HT1080 (cell line): ENCODE measurements around the gene RIOK3. TPM values are rescaled to one million over a fixed set of nuclear protein-coding genes. Genes with fewer than 3 reads are reported as not detected.
A peak's percentile ranks its signal among the peaks of the same experiment; 100 is the strongest.
"Not testable (repeated sequence)": the region's sequence is repeated elsewhere in the genome, so short reads cannot be mapped to it uniquely, and the experiment has no call there.

Experiments
- DNase-seq: peaks from one replicate; pipeline ENCODE4 v3.0.0-alpha.2; 2015; ENCODE audit warnings: low read depth
- total RNA-seq: library from RNA; depleted of rRNA; stranded (reverse); fragments of >200 nt; shearing (Covaris generic); gene quantifications from 2 replicates; pipeline ENCODE4 v1.2.3, GENCODE V29; 2014

Gene RIOK3
- total RNA-seq, 1 experiment from 2014 or later, result 25.5 TPM

GRCh38 chr18:23451011-23451410 is 2.1 kb upstream of the RIOK3 start:
- no peak for DNase-seq

GRCh38 chr18:23451491-23451890 is 1.6 kb upstream of the RIOK3 start:
- no peak for DNase-seq

- no peak for DNase-seq
Observed at GRCh38 chr18:23452347-23452727, 750 bp upstream of the RIOK3 start.

DNA sequence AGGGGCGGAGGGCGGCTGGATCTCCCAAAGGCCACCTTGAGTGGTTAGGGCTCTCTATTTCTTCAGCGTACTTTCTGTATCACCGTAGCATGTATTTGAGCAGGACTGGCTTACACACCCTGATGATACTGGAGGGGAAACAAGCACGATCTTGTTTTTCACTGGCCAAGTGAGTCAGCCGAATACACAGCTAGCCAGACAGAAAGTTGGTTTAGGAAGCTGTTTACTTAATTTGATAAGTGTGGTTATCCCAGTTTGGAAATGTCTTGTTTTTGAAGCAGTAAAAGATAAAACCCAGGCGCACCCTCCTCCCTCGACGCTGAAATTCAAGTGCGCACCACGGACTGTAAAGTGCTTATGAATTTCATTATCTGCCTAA is 582 bp downstream of the RIOK3 start:
- peak; percentile 17 for DNase-seq

- DNase-seq, result no peak
Observed at GRCh38 chr18:23456835-23457234, 3.7 kb downstream of the RIOK3 start.

GRCh38 chr18:23458830-23459529 is 5.9 kb downstream of the RIOK3 start:
- DNase-seq, result no peak

DNA sequence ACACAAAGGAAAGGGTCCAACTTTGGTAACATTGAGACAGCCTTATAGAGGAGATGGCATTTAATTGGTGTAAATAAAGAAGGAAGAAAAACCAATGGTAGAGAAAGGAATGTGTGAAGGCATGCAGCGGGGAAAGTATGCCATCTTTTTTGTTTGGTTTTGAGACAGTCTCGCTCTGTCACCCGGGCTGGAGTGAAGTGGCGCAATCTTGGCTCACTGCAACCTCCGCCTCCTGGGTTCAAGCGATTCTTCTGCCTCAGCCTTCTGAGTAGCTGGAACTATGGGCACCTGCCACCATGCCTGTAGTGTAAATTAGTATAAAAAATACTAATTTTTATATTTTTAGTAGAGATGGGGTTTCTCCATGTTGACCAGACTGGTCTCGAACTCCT is 6.4 kb downstream of the RIOK3 start:
- DNase-seq, result no peak

GRCh38 chr18:23460285-23461273 is 7.5 kb downstream of the RIOK3 start:
- DNase-seq, result no peak

GRCh38 chr18:23462876-23463275 is 9.8 kb downstream of the RIOK3 start:
- no peak for DNase-seq

DNA sequence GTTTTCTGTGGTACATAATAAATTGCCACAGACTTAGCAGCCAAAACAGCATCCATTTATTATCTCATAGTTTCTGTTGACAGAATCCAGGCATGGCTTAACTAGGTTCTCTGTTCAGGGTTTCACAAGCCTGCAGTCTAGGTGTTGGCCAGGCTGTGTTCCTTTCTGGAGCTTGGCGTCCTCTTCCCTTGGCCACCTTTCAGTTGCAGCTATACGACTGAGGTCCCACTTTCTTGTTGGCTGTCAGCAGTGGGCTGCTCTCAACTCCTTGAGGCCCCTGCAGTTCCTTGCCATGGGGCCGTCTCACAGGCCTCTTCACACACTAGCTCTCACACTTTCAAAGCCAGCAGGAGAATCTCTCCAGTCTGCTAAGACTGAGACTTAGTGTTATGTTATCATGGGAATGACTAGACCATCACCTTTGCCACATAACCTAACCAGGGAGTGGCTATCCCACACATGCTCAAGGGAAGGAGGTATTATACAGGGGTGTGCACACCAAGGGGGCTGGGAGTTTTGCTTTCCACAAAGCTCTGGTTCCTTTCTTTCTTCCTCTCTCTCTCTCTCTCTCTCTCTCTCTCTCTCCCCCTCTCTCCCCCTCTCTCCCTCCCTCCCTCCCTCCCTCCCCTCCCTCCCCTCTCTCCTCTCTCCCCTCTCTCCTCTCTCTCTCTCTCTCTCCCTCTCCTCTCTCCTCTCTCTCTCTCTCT is 15.8 kb downstream of the RIOK3 start:
- no peak for DNase-seq

DNA sequence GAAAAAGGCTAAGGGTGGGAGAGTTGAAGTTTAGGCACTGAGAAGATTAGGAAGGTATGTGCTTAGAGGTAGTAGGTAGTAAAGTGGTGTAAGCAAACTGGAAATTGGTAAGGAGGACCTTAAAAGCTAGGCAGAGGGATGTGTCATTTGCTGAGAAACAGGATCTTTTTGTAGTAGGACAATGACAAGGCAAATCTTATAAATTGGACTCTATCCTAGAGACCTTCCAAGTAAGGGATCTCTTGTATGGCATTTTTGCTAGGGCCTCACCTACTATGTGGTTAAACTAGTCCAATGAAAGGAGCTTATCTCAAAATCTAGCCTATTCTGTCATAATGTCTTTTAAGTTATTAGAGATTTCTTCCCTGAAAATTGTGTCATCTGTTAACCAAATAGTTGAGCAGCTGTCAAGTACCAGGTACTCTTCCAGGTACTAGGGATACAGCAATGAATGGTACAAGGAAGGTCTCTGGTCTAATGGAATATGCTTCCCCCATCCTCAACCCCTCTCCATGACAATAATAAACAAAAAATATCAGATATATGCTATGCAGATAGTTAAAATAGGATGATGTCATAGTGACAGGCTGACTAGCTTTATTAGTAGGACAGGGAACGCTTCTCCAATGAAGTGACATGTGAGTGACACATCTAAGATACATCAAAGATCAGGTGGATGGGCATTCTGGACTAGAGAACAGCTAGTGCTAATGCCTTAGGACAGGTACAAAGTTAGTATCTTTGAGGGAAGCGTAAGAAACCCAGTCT is 17.7 kb downstream of the RIOK3 start:
- DNase-seq, result no peak

DNA sequence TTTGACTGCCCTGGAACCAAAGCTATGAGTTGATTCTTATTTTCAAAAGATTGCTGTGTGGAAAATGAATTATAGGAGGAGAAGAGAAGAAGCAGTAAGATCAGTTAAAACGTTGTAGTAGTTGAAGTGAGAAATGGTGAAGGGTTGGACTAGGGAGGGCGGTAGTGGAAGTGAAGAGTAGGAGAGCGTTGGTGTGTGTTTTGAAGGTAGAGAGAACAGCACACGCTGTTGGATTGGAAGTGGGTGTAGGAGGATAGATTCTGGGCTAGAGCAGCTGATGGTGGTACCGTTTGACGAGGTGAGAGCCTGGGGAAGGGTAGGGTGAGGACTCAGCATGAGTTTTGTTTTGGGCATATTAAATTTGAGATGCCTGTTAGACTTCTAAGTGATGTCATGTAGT is 18.4 kb downstream of the RIOK3 start:
- DNase-seq, result no peak

DNA sequence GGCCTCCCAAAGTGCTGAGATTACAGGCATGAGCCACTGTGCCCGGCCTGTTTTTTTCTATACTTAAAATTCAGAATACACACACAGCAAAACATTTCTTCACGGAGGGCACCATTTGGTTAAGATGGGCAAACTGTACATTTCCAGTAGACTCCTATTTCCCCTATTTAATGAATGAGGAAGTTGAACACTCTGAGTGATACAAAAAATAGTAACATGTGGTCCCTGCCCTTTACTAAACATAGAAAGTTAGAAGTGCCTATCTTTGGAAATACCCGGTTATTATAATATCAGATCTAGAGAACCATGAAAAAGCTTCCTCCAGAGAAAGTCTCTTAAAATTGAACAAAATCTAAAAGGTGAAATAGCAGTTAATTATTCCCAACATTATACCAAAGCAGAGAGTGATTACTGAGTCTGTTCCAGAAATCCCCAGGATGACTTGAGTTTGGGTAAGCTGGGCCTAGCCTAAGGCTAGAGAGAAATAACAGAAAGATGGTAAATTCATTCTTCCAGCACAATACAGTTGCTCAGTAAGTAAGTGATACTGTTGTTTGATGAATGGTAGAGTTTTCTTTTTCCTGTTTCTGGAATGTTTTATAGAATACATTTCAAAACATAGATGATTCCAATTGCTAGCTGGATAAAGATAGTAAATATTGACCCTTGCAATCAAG is 26.9 kb downstream of the RIOK3 start:
- DNase-seq, result no peak

DNA sequence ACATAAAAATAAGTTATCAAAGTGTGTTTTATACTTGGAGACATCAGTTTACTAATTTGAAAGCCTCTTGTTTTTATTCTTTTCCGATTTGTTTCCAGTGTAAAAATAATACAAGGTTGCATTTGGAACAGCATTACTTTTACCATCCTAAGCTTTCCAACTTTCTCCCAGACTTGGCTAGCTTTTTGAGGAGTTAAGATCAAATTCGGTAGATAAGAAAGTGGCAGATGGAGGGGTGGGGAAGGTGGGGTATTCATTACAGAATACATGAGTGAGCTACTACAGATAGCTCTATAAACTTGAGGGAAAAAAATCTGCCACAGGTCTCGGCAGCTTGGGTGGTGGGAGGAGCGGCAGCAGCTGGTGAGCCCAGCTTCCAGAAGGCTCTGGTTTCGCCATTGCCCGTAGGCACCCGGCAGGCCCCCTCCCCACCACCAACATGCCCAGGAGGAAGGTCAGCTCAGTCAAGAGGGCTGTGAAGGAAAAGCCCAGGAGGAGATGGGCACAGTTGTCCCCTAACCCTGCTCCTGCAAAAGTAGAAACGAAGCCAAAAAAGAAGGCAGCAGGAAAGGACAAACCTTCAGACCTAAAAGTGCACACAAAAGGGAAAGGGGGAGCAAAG is 31.6 kb downstream of the RIOK3 start:
- DNase-seq, result no peak

DNA sequence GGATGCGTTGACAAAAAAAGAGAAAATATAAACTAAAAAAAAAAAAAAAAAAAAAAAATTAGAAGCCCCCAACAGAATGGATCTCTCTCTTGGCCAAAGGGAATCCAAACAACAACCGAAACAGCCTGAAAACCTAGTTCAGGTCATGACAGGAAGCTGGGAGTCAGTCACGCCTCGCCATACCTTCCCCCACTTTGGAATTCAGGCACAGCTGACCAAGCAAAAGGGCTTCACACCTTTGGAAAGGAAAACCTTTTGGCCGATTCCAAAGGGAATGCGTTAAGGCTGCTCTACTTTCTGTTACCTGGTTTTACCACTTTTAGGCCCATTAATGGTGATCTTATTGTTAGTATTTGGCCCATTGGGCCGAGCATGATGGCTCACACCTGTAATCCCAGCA is 32.3 kb downstream of the RIOK3 start:
- no peak for DNase-seq

GRCh38 chr18:23487738-23488570 is 34.9 kb downstream of the RIOK3 start:
- no peak for DNase-seq

DNA sequence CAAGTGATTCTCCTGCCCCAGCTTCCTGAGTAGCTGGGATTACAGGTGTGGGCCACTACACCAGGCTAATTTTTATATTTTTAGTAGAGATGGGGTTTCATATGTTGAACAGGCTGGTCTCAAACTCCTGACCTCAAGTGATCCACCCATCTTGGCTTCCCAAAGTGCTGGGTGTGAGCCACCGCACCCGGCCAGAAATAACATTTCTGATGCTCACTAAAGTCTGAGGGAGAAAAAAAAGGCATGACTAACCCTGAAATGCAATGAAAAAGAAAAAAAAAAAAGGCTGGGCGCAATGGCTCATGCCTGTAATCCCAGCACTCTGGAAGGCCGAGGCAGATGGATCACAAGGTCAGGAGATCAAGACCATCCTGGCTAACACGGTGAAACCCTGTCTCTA is 36.5 kb downstream of the RIOK3 start:
- not testable (repeated sequence) for DNase-seq

DNA sequence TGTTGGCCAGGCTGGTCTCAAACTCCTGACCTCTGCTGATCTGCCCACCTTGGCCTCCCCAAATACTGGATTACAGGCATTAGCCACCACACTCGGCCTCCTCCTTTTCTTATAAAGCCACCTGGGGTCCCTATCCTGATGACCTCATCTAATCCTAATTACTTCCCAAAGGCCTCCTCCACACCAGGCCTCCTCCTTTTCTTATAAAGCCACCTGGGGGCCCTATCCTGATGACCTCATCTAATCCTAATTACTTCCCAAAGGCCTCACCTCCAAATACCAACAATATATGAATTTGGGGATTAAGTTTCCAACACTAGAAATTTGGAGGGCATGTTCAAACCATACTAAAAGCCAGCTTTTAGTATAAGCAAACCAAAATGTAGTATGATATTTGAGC is 40.6 kb downstream of the RIOK3 start:
- DNase-seq, result no peak

DNA sequence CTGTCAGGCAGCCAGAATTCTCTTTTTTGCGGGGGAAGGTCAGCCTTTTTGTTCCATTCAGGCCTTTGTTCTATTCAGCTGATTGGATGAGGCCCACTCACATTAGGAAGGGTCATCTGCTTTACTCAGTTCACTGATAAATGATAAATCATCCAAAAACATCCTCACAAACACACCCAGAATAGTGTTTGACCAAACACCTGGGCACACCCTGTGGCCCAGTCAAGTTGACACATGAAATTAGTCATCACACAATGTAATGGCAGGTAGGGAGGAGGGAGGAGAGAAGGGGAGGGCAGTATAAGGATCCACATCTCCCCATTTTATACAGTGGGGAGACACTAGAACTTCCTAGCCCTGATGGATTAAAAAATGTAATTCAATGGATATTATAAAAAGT is 41.9 kb downstream of the RIOK3 start:
- DNase-seq, result no peak
